Upper lobe of right lung (tissue), 1 donor: ENCODE measurements around the gene FEM1C. TPM values are rescaled to one million over a fixed set of nuclear protein-coding genes. Genes with fewer than 3 reads are reported as not detected.

ENCODE experiments used
- ATAC-seq: fragments of 200-7000 bp; cut with Tn5 transposase; one replicate; pipeline ENCODE4 v1.9.1; 2020; ENCODE audit warnings: mild to moderate bottlenecking, moderate library complexity
- DNase-seq: peaks from one replicate; pipeline ENCODE4 v3.0.0-alpha.2; 2020
- H3K27ac ChIP-seq: fragments of 200-600 bp; one replicate; pipeline ENCODE4 v1.8.0; 2022
- H3K27me3 ChIP-seq: fragments of 200-600 bp; one replicate; pipeline ENCODE4 v1.8.0; 2022; ENCODE audit warnings: mild to moderate bottlenecking
- H3K36me3 ChIP-seq: fragments of 200-600 bp; one replicate; pipeline ENCODE4 v1.8.0; 2022
- H3K4me1 ChIP-seq: fragments of 200-600 bp; one replicate; pipeline ENCODE4 v1.8.0; 2022
- H3K4me3 ChIP-seq: fragments of 200-600 bp; one replicate; pipeline ENCODE4 v1.8.0; 2022; ENCODE audit warnings: mild to moderate bottlenecking
- H3K9me3 ChIP-seq: fragments of 200-600 bp; one replicate; pipeline ENCODE4 v1.8.0; 2022
- CTCF ChIP-seq: fragments of 200-600 bp; IDR thresholded peaks from one replicate; pipeline ENCODE4 v1.8.0; 2022; ENCODE audit warnings: antibody characterized with exemption
- intact Hi-C: fragments of 100-400 bp; cut with DNase I; formaldehyde crosslinking; loops from one replicate; pipeline ENCODE4 v1.11.0; 2022
- long read RNA-seq: library from polyadenylated mRNA; unstranded; transcript quantifications from one replicate; pipeline ENCODE4 v2.0.0, GENCODE V29; 2021
- total RNA-seq: library from RNA; stranded (reverse); fragmentation: NEBNext Ultra II Directional; extraction: Animal tissue kit (Norgen Biotek cat#: 25700); gene quantifications from one replicate; pipeline ENCODE4 v1.2.1, GENCODE V29; 2021
- donor health status: DM: no; HTN: yes; CAD: no; lungs with severe emphysema.

Gene FEM1C
- 26.1 TPM for total RNA-seq
- long read RNA-seq, full-length matches to known transcripts, result 16 of 20 reads
- long read RNA-seq, partial matches to known transcripts, result 0 of 20 reads
- long read RNA-seq, other reads (novel, unspliced or antisense), result 4 of 20 reads

- H3K4me3 ChIP-seq, result peak within 1 kb of the TSS; percentile 80
- ATAC-seq, result peak; percentile 98
- no peaks in the 10 kb centered on the region for H3K9me3 ChIP-seq
- peak within 1 kb of the TSS; percentile 98 for H3K27ac ChIP-seq
- H3K36me3 ChIP-seq, result peaks cover 9% of the 10 kb centered on the region
- H3K4me1 ChIP-seq, result peaks cover 14% of the 10 kb centered on the region
- DNase-seq, result peak; percentile 99
- no peak for TF ChIP-seq CTCF
- no peaks in the 10 kb centered on the region for H3K27me3 ChIP-seq
- intact Hi-C loops, result no loop called here
Measured at GRCh38 chr5:115544436-115545350, at the start of gene FEM1C. FEM1C (minus strand) TSS chr5:115544775; CDS start chr5:115543493, 1,282 bp downstream.

GRCh38 chr5:115589043-115589442 lies 44.5 kb upstream of the FEM1C start:
- intact Hi-C loops, result no loop called here
- Histone ChIP-seq H3K4me3 (no peak overlapping the region), H3K27me3 (no peaks in the 10 kb centered on the region), H3K9me3 (no peaks in the 10 kb centered on the region), H3K4me1 (no peaks in the 10 kb centered on the region), H3K27ac (no peak overlapping the region), H3K36me3 (no peaks in the 10 kb centered on the region)
- no peak for DNase-seq
- no peak for ATAC-seq
- TF ChIP-seq CTCF, result no peak

- TF ChIP-seq CTCF, result no peak
- Histone ChIP-seq H3K4me3 (no peak overlapping the region), H3K36me3 (no peaks in the 10 kb centered on the region), H3K27me3 (no peaks in the 10 kb centered on the region), H3K27ac (no peak overlapping the region), H3K4me1 (no peaks in the 10 kb centered on the region), H3K9me3 (no peaks in the 10 kb centered on the region)
- ATAC-seq (no peak), DNase-seq (no peak)
- intact Hi-C loops, result no loop called here
Measured at GRCh38 chr5:115588640-115589039, 44.1 kb upstream of the FEM1C start.

- no peaks in the 10 kb centered on the region for H3K27me3 ChIP-seq
- H3K27ac ChIP-seq, result no peak overlapping the region
- no peaks in the 10 kb centered on the region for H3K36me3 ChIP-seq
- intact Hi-C loops, result no loop called here
- ATAC-seq (peak; percentile 52), DNase-seq (no peak)
- no peaks in the 10 kb centered on the region for H3K9me3 ChIP-seq
- H3K4me3 ChIP-seq, result no peak overlapping the region
- peak; percentile 61 for TF ChIP-seq CTCF
- no peaks in the 10 kb centered on the region for H3K4me1 ChIP-seq
Measured at GRCh38 chr5:115586525-115587146, 42.1 kb upstream of the FEM1C start.

- H3K4me1 ChIP-seq, result no peaks in the 10 kb centered on the region
- intact Hi-C loops, result no loop called here
- H3K27ac ChIP-seq, result no peak overlapping the region
- no peak for DNase-seq
- H3K4me3 ChIP-seq, result no peak overlapping the region
- H3K27me3 ChIP-seq, result no peaks in the 10 kb centered on the region
- H3K36me3 ChIP-seq, result no peaks in the 10 kb centered on the region
- TF ChIP-seq CTCF, result no peak
- H3K9me3 ChIP-seq, result no peaks in the 10 kb centered on the region
- ATAC-seq, result no peak
Measured at GRCh38 chr5:115585265-115585664, 40.7 kb upstream of the FEM1C start.
